Hematopoietic multipotent progenitor cell (in vitro differentiated cells): ENCODE measurements around the gene NUBP1. TPM values are rescaled to one million over a fixed set of nuclear protein-coding genes. Genes with fewer than 3 reads are reported as not detected.

Experiments used
- DNase-seq, 3 donors: peaks; one replicate each; pipeline ENCODE4 v3.0.0-alpha.2; 2011 to 2015; ENCODE audit warnings: low read depth in 2 of 3, low spot score in 2 of 3
- small RNA-seq: library from RNA; depleted of rRNA; stranded (forward); fragments of <200 nt; gene quantifications from one replicate; pipeline ENCODE3, GENCODE V24; 2012
- total RNA-seq: library from RNA; depleted of rRNA; stranded (reverse); fragments of >200 nt; gene quantifications from one replicate; pipeline ENCODE4 v1.2.3, GENCODE V29; 2012

Gene NUBP1
- total RNA-seq, 1 donor, result 26.7 TPM

DNA sequence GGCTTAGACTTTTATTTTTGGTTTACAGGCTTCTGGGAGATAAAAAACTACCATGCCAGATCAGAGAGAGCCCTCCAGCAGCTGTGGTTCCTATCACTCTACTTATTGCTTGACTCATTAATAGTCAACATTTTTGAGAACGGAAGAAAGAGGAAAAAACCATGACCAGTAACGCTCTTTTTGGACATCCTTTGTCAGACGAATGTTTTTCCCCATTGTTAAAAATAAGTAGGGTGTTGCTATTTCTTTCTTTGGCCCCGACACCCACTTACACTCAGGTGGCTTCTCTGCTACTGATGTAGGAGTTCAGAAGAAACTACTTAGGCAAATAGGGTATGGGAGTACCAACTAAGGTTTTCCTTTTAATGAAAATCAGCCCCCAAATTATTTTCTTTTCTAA is 47.4 kb downstream of the NUBP1 start:
- no peak for DNase-seq

DNA sequence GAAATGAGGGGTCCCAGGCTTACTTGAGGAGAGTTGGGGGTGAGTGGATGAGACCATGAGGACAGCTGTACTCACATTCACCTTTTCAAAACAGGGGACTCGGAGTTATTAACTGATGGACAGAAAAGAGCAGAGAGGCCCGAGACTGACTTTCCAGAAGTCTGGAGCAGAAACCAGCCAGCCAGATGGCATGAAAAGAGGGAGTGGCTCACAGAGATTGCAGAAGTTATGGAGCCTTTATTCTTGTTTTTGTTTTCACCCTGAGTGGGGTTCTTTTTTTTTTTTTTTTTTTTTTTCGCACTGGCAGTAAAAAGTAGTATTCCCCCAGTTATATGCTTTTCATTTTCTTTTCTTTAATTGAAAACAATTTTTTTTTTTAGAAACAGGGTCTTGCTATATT is 56.1 kb downstream of the NUBP1 start:
- no peak for DNase-seq

DNA sequence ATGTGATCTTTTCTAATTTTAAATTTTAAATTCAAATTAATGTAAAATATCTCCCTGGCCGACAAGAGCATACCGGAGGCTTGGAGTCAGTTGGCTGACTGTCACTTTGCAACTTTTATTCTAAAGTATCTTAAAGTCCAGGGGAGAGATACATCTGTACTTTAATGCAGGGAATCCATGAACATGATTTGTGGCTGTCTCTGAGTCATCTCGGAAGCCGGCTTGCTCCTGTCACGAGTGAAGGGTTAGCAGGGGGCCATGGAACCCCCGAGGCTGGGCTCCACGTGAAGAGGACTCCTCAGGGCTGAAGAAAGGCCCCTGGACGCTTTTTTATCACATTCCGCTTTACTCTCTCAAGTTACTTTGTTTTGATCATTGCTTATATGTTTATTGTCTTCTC is 61.7 kb downstream of the NUBP1 start:
- DNase-seq, result no peak

- no peak for DNase-seq
Measured at GRCh38 chr16:10806698-10807097, 63.1 kb downstream of the NUBP1 start.

- no peak for DNase-seq
Measured at GRCh38 chr16:10808218-10808617, 64.6 kb downstream of the NUBP1 start.

DNA sequence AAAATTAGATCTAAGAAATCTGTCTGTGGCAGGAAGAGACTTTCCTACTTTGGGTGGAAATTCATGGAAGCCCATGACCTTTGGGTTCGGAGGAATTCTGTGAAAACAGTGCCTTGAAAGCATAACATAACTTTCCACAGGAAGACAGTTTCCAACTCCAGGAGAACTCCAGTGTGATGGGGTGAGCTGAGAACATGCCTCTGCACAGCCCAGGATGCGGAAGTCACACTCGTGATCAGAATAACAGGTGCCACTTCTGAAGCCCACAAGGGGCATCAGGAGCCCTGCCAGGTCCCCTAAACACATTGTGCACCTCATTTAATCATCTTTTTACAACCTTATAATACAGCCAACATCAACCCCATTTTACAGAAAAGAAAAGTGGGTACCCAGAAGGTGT is 65.2 kb downstream of the NUBP1 start:
- DNase-seq, result no peak

- DNase-seq, result no peak
Measured at GRCh38 chr16:10809706-10810105, 66.1 kb downstream of the NUBP1 start.

DNA sequence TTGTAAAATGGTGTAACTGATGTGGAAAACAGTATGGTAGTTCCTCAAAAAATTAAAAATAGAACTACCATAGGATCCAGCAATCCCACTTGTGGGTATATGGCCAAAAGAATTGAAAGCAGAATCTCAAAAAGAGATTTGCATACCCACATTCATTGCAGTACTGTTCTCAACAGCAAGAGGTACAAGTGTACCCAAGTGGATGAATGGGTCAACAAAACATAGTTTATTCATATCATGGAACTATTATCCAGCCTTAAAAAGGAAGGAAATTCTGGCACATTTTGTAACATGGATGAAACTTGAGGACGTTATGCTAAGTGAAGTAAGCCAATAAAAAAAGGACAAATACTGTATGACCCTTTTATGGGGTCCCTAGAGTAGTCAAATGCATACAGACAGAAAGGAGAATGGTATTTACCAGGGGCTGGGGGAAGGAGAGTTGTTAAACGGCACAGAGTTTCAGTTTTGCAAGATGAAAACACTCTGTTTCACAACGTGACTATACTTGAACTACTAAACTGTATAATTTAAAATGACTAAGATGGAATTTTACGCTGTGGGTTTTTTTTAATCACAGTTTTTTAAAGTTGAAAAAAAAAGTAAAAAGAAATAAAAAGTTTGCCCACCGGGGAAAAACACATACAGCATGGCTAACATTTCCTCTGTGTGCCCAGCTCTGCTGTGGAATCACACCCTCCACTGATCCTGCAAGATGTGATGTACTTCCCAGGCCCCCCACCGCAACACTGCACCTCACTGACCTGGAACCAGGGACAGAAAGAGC is 68.9 kb downstream of the NUBP1 start:
- no peak for DNase-seq

DNA sequence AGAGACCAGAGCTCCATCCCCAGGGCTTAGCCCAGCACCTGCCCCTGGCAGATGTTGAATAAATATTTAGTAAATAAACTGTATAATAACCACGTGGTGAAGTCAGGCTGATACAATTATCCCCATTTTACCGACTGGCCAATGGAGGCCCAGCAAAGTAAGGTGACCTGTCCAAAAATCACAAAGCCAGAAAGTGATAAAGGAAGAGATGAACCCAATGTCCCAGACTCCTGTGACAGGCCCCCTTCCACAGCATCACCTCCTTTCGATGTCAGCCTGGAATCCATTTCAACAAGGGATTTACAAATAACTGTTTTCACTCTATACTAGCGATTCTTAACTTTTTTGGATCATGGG is 69.4 kb downstream of the NUBP1 start:
- DNase-seq, result no peak

DNA sequence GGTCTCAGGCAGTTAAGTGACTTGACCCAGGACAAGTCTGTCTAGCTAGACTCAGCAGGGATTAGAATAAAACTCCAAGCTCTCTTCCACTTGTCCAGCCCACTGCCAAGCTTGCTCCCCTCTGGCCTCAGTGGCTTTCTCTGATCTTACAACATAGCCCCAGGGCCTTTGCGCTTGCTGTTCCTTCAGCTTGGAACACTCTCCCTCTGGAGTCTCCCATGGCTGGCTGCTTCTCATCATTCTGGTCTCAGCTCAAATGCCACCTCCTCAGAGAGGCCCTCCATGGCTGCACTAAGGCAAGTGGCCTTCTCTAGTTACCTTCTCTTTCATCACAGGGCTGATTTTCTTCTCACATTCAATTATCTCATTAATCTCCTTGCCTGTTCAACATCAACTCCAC is 73.9 kb downstream of the NUBP1 start:
- no peak for DNase-seq

- no peak for DNase-seq
Measured at GRCh38 chr16:10817963-10818941, 74.6 kb downstream of the NUBP1 start, which contains the start of gene TVP23A. TVP23A (minus strand) TSS chr16:10818794; CDS start chr16:10818493, 301 bp downstream.

Small RNA genes lying within 50 kb of the gene (small RNA-seq; reads per million reads assigned to genes)
- not detected for gene MTND4LP24
- not detected for gene MTND6P33

Other genes with a start within 250 kb of the NUBP1 start
- gene EMP2, start 163.2 kb upstream of the NUBP1 start, total RNA-seq, result under 0.01 TPM
- under 0.01 TPM for gene TEKT5, start 48.9 kb upstream of the NUBP1 start, total RNA-seq
- gene TVP23A, start 75.0 kb downstream of the NUBP1 start, total RNA-seq, result 4.0 TPM
- gene CIITA, start 133.4 kb downstream of the NUBP1 start, total RNA-seq, result 88.6 TPM
- gene DEXI, start 198.6 kb downstream of the NUBP1 start, total RNA-seq, result 37.2 TPM
- 35.5 TPM for gene CLEC16A, start 200.7 kb downstream of the NUBP1 start, total RNA-seq